HG02678 (cell line): ENCODE data around the gene SPCS3.
"Not testable (repeated sequence)": the region's sequence is repeated elsewhere in the genome, so short reads cannot be mapped to it uniquely, and the experiment has no call there.

Experiments used
- ATAC-seq: cut with Tn5 transposase; IDR thresholded peaks from one replicate; pipeline ENCODE4 v1.9.1; 2021; ENCODE audit warnings: mild to moderate bottlenecking, moderate library complexity; ENCODE audit not compliant: unreplicated experiment

SPCS3 gene

DNA sequence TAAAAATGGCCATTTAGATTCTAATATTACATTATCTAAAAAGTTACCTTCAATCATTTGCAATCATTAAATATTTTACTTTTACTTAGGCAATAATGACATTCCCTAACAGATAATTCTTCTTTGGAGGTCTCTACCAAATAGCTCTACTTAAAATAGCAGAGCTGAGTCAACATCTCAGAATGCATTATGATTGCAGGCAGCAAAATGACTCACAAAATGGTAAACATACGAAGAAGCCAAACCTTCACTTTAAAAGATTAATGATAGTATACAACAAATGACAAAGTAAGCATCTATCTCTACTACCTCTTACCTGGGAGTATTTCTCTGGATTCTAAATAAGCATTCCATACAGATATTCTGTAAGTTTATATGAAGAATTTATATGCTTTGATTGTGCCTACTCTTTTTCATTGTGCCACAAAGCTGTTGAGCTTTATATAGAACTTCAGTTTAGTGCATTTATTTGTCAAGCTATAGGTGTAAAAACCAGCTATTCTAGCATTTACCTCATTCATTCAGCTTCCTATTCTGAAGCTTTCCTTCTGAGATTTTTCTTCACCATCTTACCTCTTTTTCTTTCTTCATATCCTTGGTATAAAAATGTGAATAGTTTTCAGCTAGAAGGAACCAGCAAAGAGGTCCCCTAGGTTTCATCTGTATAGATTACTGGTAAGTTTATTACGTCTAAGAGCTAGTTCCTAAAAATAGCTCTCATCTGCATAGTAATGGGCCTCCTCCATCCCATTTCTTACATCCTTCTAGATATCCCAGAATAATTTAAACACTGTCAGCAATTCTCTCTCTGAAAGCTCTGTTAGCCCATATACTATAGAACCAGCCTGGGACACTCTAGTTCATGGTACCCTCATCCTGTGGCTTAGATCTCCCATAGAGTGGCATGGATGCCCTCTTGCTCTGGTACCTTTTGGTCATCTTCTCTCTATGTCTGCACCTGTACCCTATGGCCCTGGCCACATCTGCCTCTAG is 17.2 kb upstream of the SPCS3 start:
- ATAC-seq, result no peak

DNA sequence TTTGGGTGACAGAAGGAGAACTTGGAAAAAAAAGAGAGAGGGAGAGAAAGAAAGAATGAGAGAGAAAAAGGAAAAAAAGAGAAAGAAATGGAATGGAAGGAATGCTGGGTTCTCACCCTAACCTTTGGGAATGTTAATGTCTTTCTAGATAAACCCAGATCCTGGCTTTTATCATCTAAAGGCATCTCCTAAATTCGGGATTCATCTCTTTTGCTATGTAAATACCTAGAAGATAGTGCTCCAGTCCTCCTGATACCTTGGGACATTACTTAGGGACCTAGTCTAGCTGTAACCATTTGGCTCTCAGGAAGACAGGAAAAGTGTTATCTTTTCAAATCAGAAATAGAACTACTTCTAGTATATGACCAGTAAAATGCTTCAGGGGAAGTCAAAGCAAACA is 15.8 kb upstream of the SPCS3 start:
- no peak for ATAC-seq

DNA sequence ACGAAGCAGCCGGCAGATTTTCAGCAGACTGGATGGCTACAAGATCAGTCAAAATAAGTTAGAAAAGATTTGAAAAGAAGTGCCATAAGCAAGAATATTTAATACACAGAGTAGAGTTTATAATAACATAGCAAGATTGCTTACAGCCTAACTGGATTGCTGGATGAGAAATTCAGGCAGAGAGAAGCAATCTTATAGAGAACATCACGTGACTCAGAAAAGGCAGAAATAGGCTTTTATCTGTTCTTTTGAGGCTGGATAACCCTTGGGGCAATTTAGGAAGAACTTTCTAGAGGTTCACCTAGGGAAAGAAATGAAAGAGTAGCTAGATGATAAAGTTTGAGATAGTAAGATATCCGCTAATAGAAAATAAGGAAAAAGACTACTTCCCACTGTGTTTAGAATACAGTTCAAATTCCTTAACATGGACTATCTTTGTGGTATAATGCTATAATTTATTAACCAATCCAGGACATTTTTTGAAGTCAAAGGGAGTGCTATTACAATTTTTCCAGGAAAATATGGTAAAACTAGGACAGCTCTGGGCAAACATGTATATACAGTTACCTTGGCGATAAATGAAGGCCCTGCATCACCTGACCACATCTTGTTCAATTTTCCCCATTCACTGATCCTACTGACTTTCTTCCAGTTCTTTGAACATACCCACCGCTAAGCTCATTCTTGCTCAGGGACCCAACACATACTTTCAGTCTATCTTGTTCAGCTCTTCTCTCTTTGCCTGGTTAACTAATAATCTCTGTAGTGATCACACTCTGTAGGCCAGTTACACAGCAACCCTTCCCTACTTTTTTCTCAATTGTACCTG is 12.7 kb upstream of the SPCS3 start:
- no peak for ATAC-seq

DNA sequence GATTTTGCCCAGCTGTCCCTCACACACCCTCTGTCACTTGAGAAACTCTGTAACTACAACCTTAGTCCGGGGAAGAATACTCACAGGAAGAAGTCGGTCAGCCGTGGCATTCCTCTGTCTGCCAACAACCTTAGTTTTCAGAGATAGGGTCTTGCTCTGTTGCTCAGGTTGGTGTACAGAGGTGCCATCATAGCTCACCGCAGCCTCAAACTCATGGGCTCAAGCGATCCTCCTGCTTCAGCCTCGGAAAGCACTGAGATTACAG is 12.2 kb upstream of the SPCS3 start:
- ATAC-seq, result no peak

DNA sequence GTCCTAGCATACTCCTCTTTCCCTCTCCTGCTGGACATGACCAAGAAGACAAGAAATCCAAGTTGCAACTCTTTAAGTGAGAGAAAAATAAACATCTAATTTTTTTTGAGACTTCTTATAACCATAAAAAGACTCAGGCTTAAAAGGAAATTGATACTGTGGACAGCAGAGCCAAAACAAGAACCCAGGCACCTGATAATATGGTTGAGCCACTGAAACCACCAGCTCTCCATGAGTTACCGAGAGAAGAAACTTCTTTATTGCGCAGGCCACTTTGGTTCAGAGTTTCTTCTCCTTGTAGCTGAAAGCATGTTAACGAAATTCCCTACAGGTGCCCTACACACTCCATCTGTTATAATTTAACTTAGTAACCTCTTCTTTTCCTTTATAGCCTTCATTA is 11.3 kb upstream of the SPCS3 start:
- peak; percentile 66 for ATAC-seq

DNA sequence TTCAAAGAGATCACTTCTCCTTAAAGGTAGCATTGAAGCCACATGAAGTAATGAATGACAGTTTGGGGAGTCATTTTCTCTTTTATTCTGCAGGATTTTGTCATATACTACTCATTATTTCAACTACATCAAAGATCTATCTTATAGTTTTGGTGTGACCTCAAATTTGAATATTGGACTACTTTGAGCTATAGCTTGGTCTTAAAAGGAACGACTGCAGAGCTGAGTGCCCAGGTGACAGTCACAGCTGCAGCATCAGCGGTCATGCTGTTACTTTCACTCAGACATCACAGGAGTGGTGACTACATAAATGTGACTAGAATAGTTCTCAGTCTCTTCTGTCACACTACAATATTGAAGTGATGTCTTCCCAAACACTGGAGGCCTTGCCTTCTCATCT is 10.7 kb upstream of the SPCS3 start:
- peak; percentile 99 for ATAC-seq

DNA sequence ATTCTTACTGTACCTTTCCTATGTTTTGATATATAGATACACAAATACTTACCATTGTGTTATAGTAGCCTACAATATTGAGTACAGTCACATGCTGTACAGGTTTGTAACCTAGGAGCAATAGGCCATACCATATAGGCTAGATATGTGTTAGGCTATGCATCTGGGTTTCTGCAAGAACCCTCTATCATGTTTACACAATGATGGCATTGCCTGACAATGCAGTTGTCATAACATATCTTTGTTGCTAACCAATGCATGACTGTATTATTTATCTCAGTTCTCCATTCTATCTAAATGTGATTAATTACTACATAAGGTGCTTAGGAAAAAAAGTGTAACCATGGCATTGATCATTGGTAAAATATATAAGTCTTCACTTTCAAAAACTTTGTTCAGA is 10.0 kb upstream of the SPCS3 start:
- no peak for ATAC-seq

DNA sequence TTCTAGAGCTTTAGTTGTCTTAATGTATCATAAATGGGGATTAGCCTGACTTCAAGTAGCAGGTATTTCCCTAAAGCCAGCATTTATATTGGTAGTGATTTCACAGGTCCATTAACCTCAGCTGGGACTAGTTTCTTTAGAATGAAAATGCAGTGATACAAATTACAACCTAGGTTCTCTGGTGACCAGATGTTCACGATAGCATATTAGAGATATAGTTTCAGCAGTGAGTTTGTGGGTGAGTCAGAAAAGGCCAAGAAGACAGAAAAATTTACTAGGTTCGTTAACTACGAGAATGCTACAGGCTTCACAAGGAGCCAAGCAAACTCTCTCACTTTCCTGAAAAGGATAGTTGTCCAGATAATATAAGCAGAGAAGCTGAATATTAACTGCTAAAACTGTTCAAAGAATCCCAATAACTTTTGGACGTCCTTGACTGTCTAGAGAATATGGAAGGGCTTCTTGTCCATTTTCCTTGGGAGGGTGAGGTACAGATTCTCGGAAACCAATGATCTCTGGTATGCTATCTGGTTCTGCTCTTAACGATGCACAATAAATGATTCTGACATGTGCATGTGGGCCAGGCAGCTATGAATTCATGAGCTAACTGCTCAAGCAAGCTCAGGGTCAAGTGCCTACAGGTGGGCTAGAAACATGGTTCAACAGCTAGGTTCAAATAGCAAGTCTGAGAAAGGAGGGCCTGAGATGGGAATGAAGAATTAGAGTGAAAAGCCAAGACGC is 6.0 kb upstream of the SPCS3 start:
- ATAC-seq, result no peak

DNA sequence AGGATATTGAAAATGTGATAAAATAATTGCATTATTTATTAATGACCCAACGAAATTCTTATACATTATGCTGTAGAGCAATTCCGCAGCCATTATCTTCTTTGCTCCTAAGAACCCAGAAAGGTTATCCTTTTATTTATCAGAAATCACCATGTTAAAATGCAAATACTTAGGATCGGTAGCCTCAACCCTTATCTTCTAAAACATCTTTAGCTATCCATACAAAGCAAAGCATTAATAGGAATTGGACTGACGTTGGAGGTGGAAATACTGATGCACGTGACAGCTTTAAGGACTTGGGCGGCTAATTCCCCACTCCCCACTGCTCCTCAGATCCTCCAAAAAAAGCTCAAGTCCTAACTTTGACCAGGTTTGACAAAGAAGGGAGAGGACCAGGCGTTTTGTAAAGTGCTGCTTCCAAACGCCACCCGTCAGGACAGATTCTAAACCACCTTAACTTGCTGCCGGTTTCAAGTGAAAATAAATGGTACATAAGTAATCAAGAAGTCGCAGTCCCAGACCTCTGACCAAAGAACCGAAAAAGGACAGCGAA is 539 bp upstream of the SPCS3 start:
- no peak for ATAC-seq

DNA sequence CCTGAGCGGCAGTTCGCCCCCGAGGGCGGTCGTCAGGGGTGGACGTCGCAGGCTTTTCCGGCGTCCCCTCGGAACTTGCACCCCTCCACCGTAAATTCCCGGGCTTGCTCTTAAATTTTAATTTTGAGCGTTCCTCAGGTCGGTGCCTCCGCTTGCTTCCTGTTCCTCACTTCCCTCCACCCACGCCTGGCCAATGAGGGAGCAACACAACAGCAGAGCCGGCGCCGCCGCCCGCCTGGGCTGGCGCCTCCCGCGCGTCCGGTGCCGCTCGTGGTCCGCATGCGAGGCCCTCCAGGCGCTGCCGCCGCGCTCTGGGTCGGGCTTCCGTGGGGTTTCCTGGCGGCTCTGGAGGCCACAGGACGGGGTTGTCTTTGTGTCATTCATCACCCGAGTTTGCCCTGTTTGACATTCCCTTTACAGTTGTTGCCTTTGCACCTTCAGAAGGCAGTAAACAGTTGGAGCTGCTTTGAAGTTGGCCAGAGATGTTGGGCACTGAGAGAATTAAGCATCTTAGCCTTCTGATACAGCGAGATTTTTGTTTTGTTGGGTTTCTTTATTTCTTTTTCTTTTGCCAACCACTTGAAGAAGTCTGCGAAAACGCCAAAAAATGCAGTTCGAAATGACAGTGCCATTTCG is 692 bp downstream of the SPCS3 start:
- peak; percentile 80 for ATAC-seq

DNA sequence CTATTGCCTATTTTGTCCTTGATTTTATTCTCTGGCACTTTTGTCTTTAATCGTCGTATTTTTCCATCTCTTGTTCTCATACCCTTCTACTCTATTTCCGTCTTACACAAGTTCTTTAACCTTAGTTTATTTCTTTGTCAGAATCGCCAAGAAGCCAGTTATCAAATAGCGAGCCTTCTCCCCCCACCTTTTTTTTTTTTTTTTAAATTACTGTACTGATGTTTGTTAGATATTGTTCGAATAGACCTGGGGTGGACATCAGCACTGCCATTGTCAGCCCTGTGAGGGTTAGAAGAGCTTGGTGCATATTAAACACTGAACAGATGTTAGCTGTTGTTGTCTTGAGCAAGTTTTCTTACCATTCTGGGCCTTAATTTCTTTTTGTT is 1.2 kb downstream of the SPCS3 start:
- no peak for ATAC-seq

DNA sequence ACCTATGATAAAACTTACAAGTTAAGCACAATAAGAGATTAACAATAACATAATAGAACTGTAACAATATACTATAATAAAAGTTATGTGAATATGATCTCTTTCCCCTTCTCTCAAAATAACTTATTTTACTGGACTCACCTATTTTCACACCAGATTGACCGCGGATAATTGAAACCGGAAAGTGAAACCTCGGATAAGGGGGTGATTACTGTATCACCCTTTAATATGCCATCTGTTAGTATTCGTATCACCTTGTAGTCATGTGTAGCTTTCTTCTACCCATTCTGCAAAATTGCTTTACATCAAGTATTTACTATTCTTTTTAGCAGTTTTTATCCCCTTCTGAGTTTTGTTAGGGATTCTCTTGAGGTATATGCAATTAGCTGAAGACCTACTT is 1.8 kb downstream of the SPCS3 start:
- no peak for ATAC-seq

DNA sequence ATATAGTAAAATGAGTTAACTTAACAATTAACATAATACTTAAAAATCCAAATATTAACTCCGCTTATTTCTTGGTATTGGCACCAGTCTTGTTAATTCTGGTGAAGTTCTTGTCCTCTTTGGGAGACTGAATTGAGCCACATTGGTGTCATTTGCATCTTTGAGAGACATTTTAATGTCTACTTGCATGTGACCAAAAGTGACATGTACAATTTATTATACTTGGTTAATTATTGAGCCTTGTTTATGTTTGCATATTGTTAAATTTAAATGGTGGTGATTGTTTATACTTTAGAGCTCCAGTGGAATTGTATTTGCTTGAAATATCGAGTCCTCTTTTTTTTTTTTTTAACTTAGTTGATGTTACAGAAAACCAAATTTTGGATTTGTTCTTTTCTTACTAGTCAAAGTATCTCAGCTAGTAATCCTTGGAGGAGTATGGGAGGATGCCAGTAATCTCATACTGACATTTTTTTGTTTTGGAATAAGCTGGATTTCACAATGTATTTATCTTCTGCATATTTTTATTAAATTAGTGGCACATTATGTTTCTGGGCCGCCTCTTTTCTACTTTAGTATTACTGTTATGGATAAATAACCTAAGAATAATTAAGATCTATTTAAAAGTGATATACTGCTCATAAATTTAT is 3.9 kb downstream of the SPCS3 start:
- no peak for ATAC-seq

DNA sequence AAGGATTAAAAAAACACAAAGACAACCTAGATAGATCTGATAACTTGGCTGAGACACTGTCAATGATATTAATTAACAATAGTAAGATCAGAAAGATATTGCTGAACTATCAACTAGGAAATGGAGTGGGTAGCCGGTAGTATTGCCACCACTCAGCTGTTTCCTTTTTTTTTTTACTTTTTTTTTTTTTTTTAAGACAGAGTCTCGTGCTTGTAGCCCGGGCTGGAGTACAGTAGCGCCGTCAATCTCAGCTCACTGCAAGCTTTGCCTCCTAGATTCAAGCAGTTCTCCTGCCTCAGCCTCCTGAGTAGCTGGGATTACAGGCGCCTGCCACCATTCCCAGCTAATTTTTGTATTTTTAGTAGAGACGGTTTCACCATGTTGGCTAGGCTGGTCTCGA is 5.1 kb downstream of the SPCS3 start:
- ATAC-seq, result not testable (repeated sequence)

DNA sequence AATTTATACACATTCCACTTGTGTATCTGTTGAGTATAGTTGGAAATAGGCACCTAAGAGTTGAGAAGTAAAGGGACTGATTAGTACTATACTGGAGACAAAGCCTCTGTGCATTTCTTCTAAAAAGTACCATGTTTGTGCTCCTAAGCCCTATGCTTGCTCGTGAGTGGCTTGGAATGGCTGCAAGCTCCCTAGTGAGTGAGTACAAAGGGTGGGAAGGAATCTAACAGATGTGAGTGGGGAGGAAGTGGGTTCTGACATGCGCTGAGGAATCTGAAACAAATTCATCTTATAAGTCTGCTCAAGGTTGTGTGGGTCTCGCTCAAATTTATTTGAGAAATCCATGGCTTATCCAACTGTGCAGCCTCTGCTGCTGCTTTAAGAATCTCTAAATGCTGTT is 13.3 kb downstream of the SPCS3 start:
- no peak for ATAC-seq

DNA sequence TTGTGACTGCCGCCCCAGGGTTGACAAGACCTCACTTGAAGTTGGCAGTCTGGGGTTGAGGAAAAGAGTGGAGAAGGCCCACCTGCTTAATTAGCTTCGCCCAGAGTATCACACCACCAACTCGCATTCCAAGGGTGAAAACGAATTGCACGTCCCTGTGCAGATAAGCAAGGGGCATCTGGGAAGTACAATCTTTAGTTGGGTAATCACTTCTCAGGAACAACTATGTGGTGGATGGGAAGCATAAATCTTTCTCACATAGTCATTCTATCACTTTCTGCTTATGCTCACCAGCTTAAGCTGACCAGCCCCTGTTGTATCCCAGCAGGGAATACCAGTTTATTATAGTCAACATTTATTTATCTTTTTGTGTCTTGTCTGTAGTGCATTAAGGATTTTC is 14.3 kb downstream of the SPCS3 start:
- no peak for ATAC-seq

DNA sequence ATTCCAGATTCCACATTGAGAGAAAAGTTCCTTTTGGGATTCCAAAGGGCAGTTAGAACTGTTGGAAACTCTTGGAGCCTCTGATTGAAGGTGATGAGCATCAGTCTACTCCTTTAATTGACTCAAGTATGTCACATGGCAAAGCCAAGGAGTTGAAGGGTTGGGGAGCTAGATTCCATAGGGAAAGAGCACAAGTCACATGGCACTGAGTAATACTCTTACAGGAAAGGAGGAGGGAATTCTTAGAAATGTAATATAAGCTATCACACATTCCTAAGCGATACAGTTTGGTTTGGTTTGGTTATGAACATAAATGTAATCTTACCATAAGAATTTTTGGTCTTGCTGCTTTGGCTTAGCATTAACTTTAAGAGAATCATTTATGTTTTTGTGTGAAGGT is 15.7 kb downstream of the SPCS3 start:
- no peak for ATAC-seq

DNA sequence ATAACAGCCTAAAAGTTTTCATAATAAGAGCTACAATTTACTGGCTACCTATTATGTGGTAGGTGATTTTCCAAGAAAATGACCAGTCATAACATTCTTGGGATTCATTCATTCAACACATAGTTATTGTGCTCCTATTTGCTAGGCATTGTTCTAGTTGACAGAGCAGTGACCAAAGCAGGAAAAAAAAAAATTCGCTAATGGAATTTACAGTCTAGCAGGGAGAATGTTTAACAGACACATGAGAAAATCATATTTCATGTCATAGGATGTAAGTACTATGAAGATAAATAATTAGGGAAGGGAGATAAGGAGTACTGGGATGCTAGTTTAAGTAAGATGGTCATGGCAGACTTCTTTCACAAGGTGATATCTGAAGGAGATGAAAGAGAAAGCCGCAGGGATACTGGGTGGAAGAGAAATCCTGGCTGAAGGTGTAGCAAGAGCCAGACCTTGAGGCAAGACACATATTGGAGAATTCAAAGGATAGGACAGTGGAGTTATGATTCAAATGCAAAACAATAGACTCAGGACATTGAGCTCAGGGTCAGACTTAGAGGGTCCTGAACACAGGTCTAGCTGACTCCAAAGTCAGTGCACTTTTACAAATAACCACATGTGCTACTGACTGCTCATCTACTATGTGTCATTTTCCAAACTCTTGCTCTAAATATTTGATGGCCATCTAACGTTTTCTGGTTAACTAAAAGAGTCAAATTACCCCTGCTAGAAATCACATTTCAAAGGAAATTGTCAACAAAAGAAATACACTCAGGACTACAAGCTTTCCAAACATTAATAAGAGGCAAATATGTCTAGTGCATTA is 20.4 kb downstream of the SPCS3 start:
- ATAC-seq, result no peak

DNA sequence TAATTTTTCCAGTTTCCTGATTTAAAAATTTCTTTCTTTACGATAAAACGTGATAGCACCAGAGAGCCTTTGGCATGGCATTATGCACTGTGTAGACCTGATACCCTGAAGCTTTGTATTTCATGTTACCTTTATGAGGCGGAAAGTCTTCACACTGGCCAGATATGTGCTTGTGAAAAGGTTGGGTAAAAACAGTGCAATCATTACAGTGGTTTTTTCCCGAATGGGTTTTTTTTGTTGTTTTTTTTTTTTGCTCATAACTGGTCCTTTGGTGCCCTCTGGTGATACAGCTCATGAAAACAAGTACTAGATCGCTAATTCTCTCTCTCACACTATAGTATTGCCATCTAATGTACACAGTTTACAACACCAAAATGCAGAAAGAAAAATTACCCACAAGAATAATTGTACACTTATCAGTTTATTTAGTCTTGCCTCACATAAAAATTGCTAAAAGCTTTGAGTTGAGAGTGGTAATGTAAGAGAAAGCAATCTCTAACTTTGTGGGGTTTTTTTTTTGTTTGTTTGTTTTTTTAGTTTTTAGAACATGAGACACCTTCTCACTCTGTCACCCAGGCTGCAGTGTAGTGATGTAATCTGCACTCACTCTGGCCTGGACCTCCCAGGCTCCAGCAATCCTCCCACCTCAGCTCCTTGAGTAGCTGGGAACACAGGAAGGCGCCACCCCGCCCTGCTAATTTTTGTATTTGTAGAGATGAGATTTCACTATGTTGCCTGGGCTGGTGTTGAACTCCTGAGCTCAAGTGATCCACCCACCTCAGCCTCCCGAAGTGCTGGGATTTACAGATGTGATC is 21.3 kb downstream of the SPCS3 start:
- no peak for ATAC-seq
